PC-3 (cell line): Measurements from ENCODE around the gene SLC25A27. TPM values are rescaled to one million over a fixed set of nuclear protein-coding genes. Genes with fewer than 3 reads are reported as not detected.
A peak's percentile ranks its signal among the peaks of the same experiment; 100 is the strongest.

Source experiments
- ATAC-seq: fragments of 200-7000 bp; cut with Tn5 transposase; 2 replicates; pipeline ENCODE4 v1.9.1; 2020; ENCODE audit warnings: mild to moderate bottlenecking, moderate library complexity
- BruUV-seq: library from RNA; stranded (reverse); fragments of 400-500 nt; replicated peaks from 2 replicates; lab custom pipeline; 2021; lab: Mats Ljungman, UMichigan
- CTCF ChIA-PET: fragments of 300-600 bp; sonication (Branson Sonifier 250); formaldehyde crosslinking; loops from one replicate; lab custom pipeline; 2022; ENCODE audit warnings: antibody characterized with exemption; lab: Charles Lee
- POLR2A ChIA-PET: fragments of 300-600 bp; sonication (Branson Sonifier 250); formaldehyde crosslinking; loops from one replicate; lab custom pipeline; 2022; ENCODE audit warnings: antibody characterized with exemption; ENCODE audit not compliant: unreplicated experiment; lab: Charles Lee
- DNase-seq: peaks from one replicate; pipeline ENCODE4 v3.0.0-alpha.2; 2015
- H2AFZ ChIP-seq: fragments of 300-600 bp; sonication (generic); 2 replicates; pipeline ENCODE4 v1.6.0; 2016; ENCODE audit warnings: antibody characterized with exemption, low read length
- H3F3A ChIP-seq: fragments of 300-600 bp; sonication (generic); one replicate; pipeline ENCODE4 v1.6.0; 2017; ENCODE audit warnings: antibody characterized with exemption, low read length, control low read depth, mild to moderate bottlenecking; ENCODE audit not compliant: unreplicated experiment
- H3K27ac ChIP-seq: fragments of 300-600 bp; sonication (generic); 2 replicates; pipeline ENCODE4 v1.5.1; 2016; ENCODE audit warnings: mild to moderate bottlenecking, low read length
- H3K27me3 ChIP-seq: fragments of 300-600 bp; sonication (generic); 2 replicates; pipeline ENCODE4 v1.6.1; 2016; ENCODE audit warnings: low read length, mixed read lengths
- H3K36me3 ChIP-seq: fragments of 300-600 bp; sonication (generic); 2 replicates; pipeline ENCODE4 v1.6.1; 2016; ENCODE audit warnings: low read depth, mixed run types, low read length, mixed read lengths
- H3K4me1 ChIP-seq: fragments of 300-600 bp; sonication (generic); 2 replicates; pipeline ENCODE4 v1.5.1; 2016; ENCODE audit warnings: low read length; ENCODE audit not compliant: insufficient read depth
- H3K4me2 ChIP-seq: fragments of 300-600 bp; sonication (generic); 2 replicates; pipeline ENCODE4 v1.6.0; 2016; ENCODE audit warnings: low read length
- H3K4me3 ChIP-seq: fragments of 300-600 bp; sonication (generic); 2 replicates; pipeline ENCODE4 v1.5.1; 2016; ENCODE audit warnings: mild to moderate bottlenecking, low read length, mixed read lengths
- H3K79me2 ChIP-seq: fragments of 300-600 bp; sonication (generic); 2 replicates; pipeline ENCODE4 v1.6.1; 2017; ENCODE audit warnings: low read length, mixed read lengths
- H3K9ac ChIP-seq: fragments of 300-600 bp; sonication (generic); 2 replicates; pipeline ENCODE4 v1.6.0; 2016; ENCODE audit warnings: mild to moderate bottlenecking, low read length
- H3K9me2 ChIP-seq: fragments of 300-600 bp; sonication (generic); replicated peaks from 2 replicates; pipeline ENCODE4 v1.6.1; 2016; ENCODE audit warnings: mixed run types, low read length, mixed read lengths
- H3K9me3 ChIP-seq: fragments of 300-600 bp; sonication (generic); 2 replicates; pipeline ENCODE4 v1.6.1; 2016; ENCODE audit warnings: low read length, mixed read lengths
- H4K20me1 ChIP-seq: fragments of 300-600 bp; sonication (generic); 2 replicates; pipeline ENCODE4 v1.6.1; 2016; ENCODE audit warnings: low read length, mixed read lengths
- CTCF ChIP-seq: fragments of 300-600 bp; sonication (generic); conservative IDR thresholded peaks from 2 replicates; pipeline ENCODE4 v1.5.1; 2017; ENCODE audit warnings: antibody characterized with exemption, low read depth, mild to moderate bottlenecking, low read length
- EZH2 ChIP-seq: fragments of 300-600 bp; sonication (generic); IDR thresholded peaks from one replicate; pipeline ENCODE4 v1.6.1; 2017; ENCODE audit warnings: antibody characterized with exemption, mild to moderate bottlenecking, low read length; ENCODE audit not compliant: unreplicated experiment
- EZH2phosphoT487 ChIP-seq: fragments of 300-600 bp; sonication (generic); IDR thresholded peaks from 2 replicates; pipeline ENCODE4 v1.6.1; 2018; ENCODE audit warnings: mild to moderate bottlenecking, antibody characterized with exemption, low read length, borderline replicate concordance
- intact Hi-C: fragments of 100-400 bp; cut with micrococcal nuclease; formaldehyde crosslinking; loops from 2 replicates; pipeline ENCODE4 v1.9.0; 2023
- total RNA-seq: library from RNA; depleted of rRNA; stranded (reverse); fragments of >200 nt; gene quantifications from 2 replicates; pipeline ENCODE4 v1.2.3, GENCODE V29; 2014

SLC25A27 gene
- total RNA-seq, 1 experiment from 2014 or later = 3.8 TPM

GRCh38 chr6:46632053-46632452 lies 20.7 kb upstream of the SLC25A27 start:
- ChIA-PET POLR2A (no interaction called here), CTCF (no interaction called here)
- Histone ChIP-seq H3K4me2 (no peak overlapping the region), H3K79me2 (no peaks in the 10 kb centered on the region), H3F3A (no peaks in the 10 kb centered on the region), H3K9me3 (no peaks in the 10 kb centered on the region), H3K4me3 (no peak overlapping the region), H3K36me3 (no peaks in the 10 kb centered on the region), H2AFZ (no peak overlapping the region), H3K4me1 (peaks cover 5% of the 10 kb centered on the region), H3K27ac (no peak overlapping the region), H4K20me1 (no peaks in the 10 kb centered on the region), H3K27me3 (no peaks in the 10 kb centered on the region), H3K9me2 (no peaks in the 10 kb centered on the region), H3K9ac (no peak overlapping the region)
- DNase-seq (no peak), ATAC-seq (no peak)
- intact Hi-C loops = no loop called here
- no TSS peak for BruUV-seq
- TF ChIP-seq EZH2 = no peak
- TF ChIP-seq CTCF = no peak
- TF ChIP-seq EZH2phosphoT487 = no peak

- ChIA-PET POLR2A (no interaction called here), CTCF (no interaction called here)
- no peak overlapping the region for H3K4me3 ChIP-seq
- no peak for DNase-seq
- intact Hi-C loops = no loop called here
- H3K4me2 ChIP-seq = no peak overlapping the region
- no peak for ATAC-seq
- H3K36me3 ChIP-seq = no peaks in the 10 kb centered on the region
- H3K9ac ChIP-seq = no peak overlapping the region
- no peak overlapping the region for H2AFZ ChIP-seq
- H3K9me3 ChIP-seq = no peaks in the 10 kb centered on the region
- BruUV-seq = no TSS peak
- no peaks in the 10 kb centered on the region for H4K20me1 ChIP-seq
- H3K9me2 ChIP-seq = no peaks in the 10 kb centered on the region
- H3K27me3 ChIP-seq = no peaks in the 10 kb centered on the region
- H3K27ac ChIP-seq = no peak overlapping the region
- TF ChIP-seq CTCF (no peak), EZH2 (no peak)
- no peaks in the 10 kb centered on the region for H3F3A ChIP-seq
- no peaks in the 10 kb centered on the region for H3K79me2 ChIP-seq
- peaks cover 27% of the 10 kb centered on the region for H3K4me1 ChIP-seq
Measured at GRCh38 chr6:46635462-46635861, 17.3 kb upstream of the SLC25A27 start.

- intact Hi-C loops = no loop called here
- CTCF ChIA-PET = no interaction called here
- DNase-seq (peak; percentile 76), ATAC-seq (peak; percentile 69)
- H3K4me3 ChIP-seq = no peak overlapping the region
- H3K27me3 ChIP-seq = no peaks in the 10 kb centered on the region
- H4K20me1 ChIP-seq = no peaks in the 10 kb centered on the region
- peaks cover 27% of the 10 kb centered on the region for H3K4me1 ChIP-seq
- no peaks in the 10 kb centered on the region for H3K79me2 ChIP-seq
- no peaks in the 10 kb centered on the region for H3F3A ChIP-seq
- H3K9me2 ChIP-seq = no peaks in the 10 kb centered on the region
- BruUV-seq = no TSS peak
- H3K9ac ChIP-seq = no peak overlapping the region
- no peaks in the 10 kb centered on the region for H3K9me3 ChIP-seq
- peak overlapping the region; percentile 40 for H2AFZ ChIP-seq
- H3K27ac ChIP-seq = 0 out of 2 replicates have a peak overlapping the region, but pooled peaks have one; percentile 7
- peak overlapping the region; percentile 3 for H3K4me2 ChIP-seq
- TF ChIP-seq EZH2 (no peak), EZH2phosphoT487 (no peak), CTCF (no peak)
- H3K36me3 ChIP-seq = no peaks in the 10 kb centered on the region
- POLR2A ChIA-PET = no interaction called here
Measured at GRCh38 chr6:46637145-46637544, 15.6 kb upstream of the SLC25A27 start.
